IPS-11a (cell line): ENCODE results near the gene GPR132.

Experiments used
- H3K4me3 ChIP-seq: one replicate; pipeline ENCODE4 v1.5.1; 2013; ENCODE audit warnings: low read depth, low read length, control low read depth

GPR132 gene

DNA sequence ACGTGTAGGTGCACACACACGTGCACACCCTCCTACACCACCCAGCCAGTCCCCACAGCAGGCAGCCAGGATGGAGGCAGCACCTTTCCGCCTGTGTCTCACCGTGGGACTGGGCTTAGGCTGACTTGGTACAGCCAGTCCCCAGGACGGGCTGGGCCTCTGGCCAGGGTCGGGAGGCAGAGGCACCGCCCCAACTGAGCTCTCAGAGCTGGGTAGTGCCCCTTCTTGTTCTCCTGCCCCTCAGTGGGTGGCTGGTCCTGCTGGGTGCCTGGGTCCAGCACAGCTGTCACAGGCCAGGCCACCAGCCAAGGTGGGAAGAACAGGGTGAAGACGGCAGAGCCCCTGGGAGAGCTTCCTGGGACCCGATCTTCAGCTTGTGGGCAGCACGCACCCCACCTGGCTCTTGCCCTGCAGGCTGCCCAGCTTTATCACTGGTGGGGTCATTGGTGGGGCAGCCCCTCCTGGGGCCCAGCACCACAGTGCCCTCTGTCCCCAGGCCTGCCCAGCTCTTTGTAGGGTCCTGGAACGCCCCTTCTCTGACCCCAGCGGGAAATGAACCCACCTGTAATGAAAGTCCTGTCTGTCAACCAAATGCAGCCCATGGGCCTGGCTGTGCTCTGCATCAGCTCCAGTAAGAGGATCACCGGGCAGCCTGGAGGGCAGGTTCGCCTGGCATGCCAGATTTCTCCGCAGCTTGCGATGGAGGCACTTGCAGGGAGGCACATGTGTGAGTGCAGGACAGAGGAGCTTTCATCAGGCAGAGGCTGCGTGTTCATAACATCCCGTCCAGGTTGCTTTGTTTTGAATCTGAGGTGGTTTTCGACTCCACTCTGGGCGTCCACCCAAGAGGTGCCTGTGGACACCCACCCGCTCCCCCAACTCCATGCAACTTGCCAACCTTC, 59.0 kb downstream of the GPR132 start:
- no peak overlapping the region for H3K4me3 ChIP-seq

DNA sequence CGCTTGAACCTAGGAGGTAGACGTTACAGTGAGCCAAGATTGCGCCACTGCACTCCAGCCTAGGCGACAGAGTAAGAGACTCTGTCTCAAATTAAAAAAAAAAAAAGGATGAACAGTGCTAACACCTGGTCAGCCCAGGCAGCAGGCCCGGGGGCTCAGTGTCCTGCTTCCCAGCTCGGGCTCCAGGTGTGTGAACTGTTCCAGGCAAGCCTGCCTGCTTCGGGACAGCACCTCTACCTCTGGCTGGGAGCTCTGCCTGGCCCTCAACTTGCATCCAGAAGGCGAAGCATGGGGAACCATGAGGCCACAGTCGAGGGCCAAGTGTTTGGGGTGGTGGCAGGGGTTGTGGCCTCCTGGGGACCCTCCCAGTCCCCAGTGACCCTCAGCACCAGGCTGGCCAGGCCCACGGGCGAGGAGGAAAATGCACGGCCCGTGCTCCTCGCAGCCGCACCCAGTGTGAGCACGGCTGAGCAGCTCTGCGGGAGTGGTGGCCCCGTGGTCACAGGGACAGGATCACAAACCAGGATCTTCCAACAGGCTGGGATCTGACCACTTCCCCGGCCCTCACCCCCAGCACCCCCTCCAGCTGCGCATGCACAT, 59.8 kb downstream of the GPR132 start:
- no peak overlapping the region for H3K4me3 ChIP-seq
